NCI-H1092 (cell line): Measurements from ENCODE around the gene MAN2A2.

ENCODE experiments used
- DNase-seq: peaks from one replicate; lab custom pipeline; 2025; lab: John Stamatoyannopoulos, UW

MAN2A2 gene

GRCh38 chr15:90946941-90947576, 44.0 kb downstream of the MAN2A2 start:
- DNase-seq = no peak

- DNase-seq = no peak
Measured at GRCh38 chr15:90947577-90948357, 44.7 kb downstream of the MAN2A2 start.

- no peak for DNase-seq
Measured at GRCh38 chr15:90948506-90948905, 45.4 kb downstream of the MAN2A2 start.

GRCh38 chr15:90949979-90950675, 47.0 kb downstream of the MAN2A2 start:
- DNase-seq = no peak

- no peak for DNase-seq
Measured at GRCh38 chr15:90950676-90951075, 47.6 kb downstream of the MAN2A2 start.

- no peak for DNase-seq
Measured at GRCh38 chr15:90952901-90953677, 50.0 kb downstream of the MAN2A2 start.

- no peak for DNase-seq
Measured at GRCh38 chr15:90953947-90954711, 51.0 kb downstream of the MAN2A2 start.

GRCh38 chr15:90954712-90955623, 51.9 kb downstream of the MAN2A2 start, which contains the start of gene RCCD1:
Gene RCCD1 (plus strand): TSS chr15:90954884. CDS start chr15:90956735, 1,851 bp downstream.
- peak; percentile 80 for DNase-seq

GRCh38 chr15:90955624-90956273, 52.6 kb downstream of the MAN2A2 start:
- peak; percentile 4 for DNase-seq

GRCh38 chr15:90956274-90957030, 53.4 kb downstream of the MAN2A2 start:
- DNase-seq = peak; percentile 48

- no peak for DNase-seq
Measured at GRCh38 chr15:90957031-90957790, 54.1 kb downstream of the MAN2A2 start.

- no peak for DNase-seq
Measured at GRCh38 chr15:90957791-90958190, 54.7 kb downstream of the MAN2A2 start.

GRCh38 chr15:90959028-90959595, 56.0 kb downstream of the MAN2A2 start:
- no peak for DNase-seq

GRCh38 chr15:90959894-90960293, 56.8 kb downstream of the MAN2A2 start:
- DNase-seq = peak; percentile 26

GRCh38 chr15:90960298-90961091, 57.4 kb downstream of the MAN2A2 start:
- no peak for DNase-seq

GRCh38 chr15:90962021-90962420, 58.9 kb downstream of the MAN2A2 start:
- DNase-seq = no peak

- no peak for DNase-seq
Measured at GRCh38 chr15:90966262-90966661, 63.2 kb downstream of the MAN2A2 start.
